SK-N-SH treated with all-trans-retinoic acid at 6 μM for 48 hours (cell line): ENCODE measurements around the gene EPN3.

Experiments
- ATAC-seq: fragments of 200-7000 bp; cut with Tn5 transposase; 3 replicates; pipeline ENCODE4 v1.9.1; 2020; ENCODE audit warnings: mild to moderate bottlenecking, moderate library complexity
- ARNTL ChIP-seq: fragments of 450-650 bp; formaldehyde crosslinking; IDR thresholded peaks from 2 replicates; pipeline ENCODE4 v1.5.0; 2020; ENCODE audit warnings: low read depth, mild to moderate bottlenecking, moderate library complexity, borderline replicate concordance
- BACH2 ChIP-seq: fragments of 250-450 bp; sonication (Bioruptor Pico); IDR thresholded peaks from 2 replicates; pipeline ENCODE4 v1.9.0; 2021; ENCODE audit warnings: mild to moderate bottlenecking, borderline replicate concordance
- CSDC2 ChIP-seq: fragments of 250-450 bp; sonication (Bioruptor Pico); IDR thresholded peaks from 2 replicates; pipeline ENCODE4 v1.5.0; 2020; ENCODE audit warnings: mild to moderate bottlenecking, moderate library complexity
- CSRNP3 ChIP-seq: fragments of 250-450 bp; sonication (Bioruptor Pico); IDR thresholded peaks from 2 replicates; pipeline ENCODE4 v1.5.1; 2021; ENCODE audit warnings: mild to moderate bottlenecking, moderate library complexity
- GLIS3 ChIP-seq: fragments of 250-450 bp; sonication (Bioruptor Pico); IDR thresholded peaks from 2 replicates; pipeline ENCODE4 v1.5.0; 2020; ENCODE audit warnings: mild to moderate bottlenecking, moderate library complexity
- ISL1 ChIP-seq: fragments of 250-450 bp; sonication (Bioruptor Pico); IDR thresholded peaks from 2 replicates; pipeline ENCODE4 v2.1.2; 2022; ENCODE audit warnings: mild to moderate bottlenecking, moderate library complexity
- PPARA ChIP-seq: fragments of 250-450 bp; sonication (Bioruptor Pico); IDR thresholded peaks from 2 replicates; pipeline ENCODE4 v1.5.0; 2020; ENCODE audit warnings: mild to moderate bottlenecking, borderline replicate concordance
- RARB ChIP-seq: fragments of 250-450 bp; sonication (Bioruptor Pico); IDR thresholded peaks from 2 replicates; pipeline ENCODE4 v1.8.0; 2021; ENCODE audit warnings: mild to moderate bottlenecking, moderate library complexity
- SNAI2 ChIP-seq: fragments of 250-450 bp; sonication (Bioruptor Pico); IDR thresholded peaks from 2 replicates; pipeline ENCODE4 v1.5.0; 2020; ENCODE audit warnings: mild to moderate bottlenecking, moderate library complexity
- TOX ChIP-seq: fragments of 250-450 bp; sonication (Bioruptor Pico); IDR thresholded peaks from 2 replicates; pipeline ENCODE4 v1.8.0; 2021; ENCODE audit warnings: mild to moderate bottlenecking, moderate library complexity, borderline replicate concordance
- ZC3H10 ChIP-seq: fragments of 250-450 bp; sonication (Bioruptor Pico); IDR thresholded peaks from 2 replicates; pipeline ENCODE4 v1.5.1; 2021; ENCODE audit warnings: mild to moderate bottlenecking, moderate library complexity
- ZFP3 ChIP-seq: fragments of 250-450 bp; sonication (Bioruptor Pico); IDR thresholded peaks from 2 replicates; pipeline ENCODE4 v1.5.0; 2020; ENCODE audit warnings: mild to moderate bottlenecking, moderate library complexity
- ZFP30 ChIP-seq: fragments of 450-650 bp; formaldehyde crosslinking; IDR thresholded peaks from 2 replicates; pipeline ENCODE4 v1.5.0; 2022; ENCODE audit warnings: mild to moderate bottlenecking, moderate library complexity
- ZNF70 ChIP-seq: fragments of 450-650 bp; formaldehyde crosslinking; IDR thresholded peaks from 2 replicates; pipeline ENCODE4 v1.5.0; 2020; ENCODE audit warnings: mild to moderate bottlenecking, moderate library complexity
- TF ChIP-seq, protein P1 (sequence below): fragments of 250-450 bp; sonication (Bioruptor Pico); IDR thresholded peaks from 2 replicates; pipeline ENCODE4 v1.8.0; 2020; ENCODE audit warnings: mild to moderate bottlenecking, moderate library complexity, borderline replicate concordance
- TF ChIP-seq, protein P2 (sequence below): fragments of 250-450 bp; sonication (Bioruptor Pico); IDR thresholded peaks from 2 replicates; pipeline ENCODE4 v1.8.0; 2021; ENCODE audit warnings: low read depth, mild to moderate bottlenecking, moderate library complexity, borderline replicate concordance
- TF ChIP-seq, protein P3 (sequence below): fragments of 250-450 bp; sonication (Bioruptor Pico); IDR thresholded peaks from 2 replicates; pipeline ENCODE4 v1.5.1; 2020; ENCODE audit warnings: low read depth, mild to moderate bottlenecking, moderate library complexity
- TF ChIP-seq, protein P4 (sequence below): fragments of 250-450 bp; sonication (Bioruptor Pico); IDR thresholded peaks from 2 replicates; pipeline ENCODE4 v1.5.0; 2020; ENCODE audit warnings: mild to moderate bottlenecking, moderate library complexity

The EPN3 gene

DNA sequence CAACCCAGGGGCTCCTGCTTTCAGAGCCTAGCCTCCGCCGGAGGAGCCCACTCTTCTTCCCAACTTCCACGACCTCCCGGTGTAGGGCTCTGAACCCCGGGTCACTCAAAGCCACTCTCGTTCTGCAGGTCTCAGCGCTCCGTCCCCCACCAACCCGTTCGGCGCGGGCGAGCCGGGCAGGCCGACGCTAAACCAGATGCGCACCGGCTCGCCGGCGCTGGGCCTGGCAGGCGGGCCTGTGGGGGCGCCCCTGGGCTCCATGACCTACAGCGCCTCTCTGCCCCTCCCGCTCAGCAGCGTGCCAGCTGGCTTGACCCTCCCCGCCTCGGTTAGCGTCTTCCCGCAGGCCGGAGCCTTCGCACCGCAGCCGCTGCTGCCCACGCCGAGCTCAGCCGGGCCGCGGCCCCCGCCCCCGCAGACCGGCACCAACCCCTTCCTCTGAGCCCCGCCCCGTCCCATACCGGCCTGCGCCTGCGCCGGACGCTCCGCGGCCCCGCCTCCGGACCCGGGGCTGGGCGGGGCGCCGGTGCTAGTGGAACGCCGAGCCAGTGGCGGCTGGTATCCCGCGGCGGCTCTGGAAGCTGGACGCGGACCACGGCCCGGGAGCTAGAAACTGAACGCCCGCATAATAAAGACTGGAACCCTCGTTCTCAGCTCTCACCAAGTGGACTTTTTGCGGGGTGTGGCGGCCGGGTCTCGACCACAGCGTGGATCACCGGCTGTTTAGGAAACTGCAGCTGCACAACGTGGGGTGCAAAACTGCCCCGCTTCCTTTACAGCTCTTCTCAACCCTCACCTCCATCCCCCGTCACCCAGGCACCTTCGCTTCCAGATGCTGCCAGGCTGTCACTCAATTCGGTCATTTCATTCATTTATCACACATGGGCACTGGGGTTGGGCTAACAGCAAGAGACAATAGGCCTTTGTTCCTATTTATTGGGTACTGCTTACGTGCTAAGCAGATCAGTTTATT, 9.5 kb downstream of the EPN3 start:
- peak; percentile 87 for ATAC-seq
- TF ChIP-seq CSDC2 (CRISPR knock-in tag) = no peak
- TF ChIP-seq, protein P1, sequence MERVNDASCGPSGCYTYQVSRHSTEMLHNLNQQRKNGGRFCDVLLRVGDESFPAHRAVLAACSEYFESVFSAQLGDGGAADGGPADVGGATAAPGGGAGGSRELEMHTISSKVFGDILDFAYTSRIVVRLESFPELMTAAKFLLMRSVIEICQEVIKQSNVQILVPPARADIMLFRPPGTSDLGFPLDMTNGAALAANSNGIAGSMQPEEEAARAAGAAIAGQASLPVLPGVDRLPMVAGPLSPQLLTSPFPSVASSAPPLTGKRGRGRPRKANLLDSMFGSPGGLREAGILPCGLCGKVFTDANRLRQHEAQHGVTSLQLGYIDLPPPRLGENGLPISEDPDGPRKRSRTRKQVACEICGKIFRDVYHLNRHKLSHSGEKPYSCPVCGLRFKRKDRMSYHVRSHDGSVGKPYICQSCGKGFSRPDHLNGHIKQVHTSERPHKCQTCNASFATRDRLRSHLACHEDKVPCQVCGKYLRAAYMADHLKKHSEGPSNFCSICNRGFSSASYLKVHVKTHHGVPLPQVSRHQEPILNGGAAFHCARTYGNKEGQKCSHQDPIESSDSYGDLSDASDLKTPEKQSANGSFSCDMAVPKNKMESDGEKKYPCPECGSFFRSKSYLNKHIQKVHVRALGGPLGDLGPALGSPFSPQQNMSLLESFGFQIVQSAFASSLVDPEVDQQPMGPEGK (CRISPR knock-in tag) = peak; percentile 78; the same call in 1 of the 2 replicates

DNA sequence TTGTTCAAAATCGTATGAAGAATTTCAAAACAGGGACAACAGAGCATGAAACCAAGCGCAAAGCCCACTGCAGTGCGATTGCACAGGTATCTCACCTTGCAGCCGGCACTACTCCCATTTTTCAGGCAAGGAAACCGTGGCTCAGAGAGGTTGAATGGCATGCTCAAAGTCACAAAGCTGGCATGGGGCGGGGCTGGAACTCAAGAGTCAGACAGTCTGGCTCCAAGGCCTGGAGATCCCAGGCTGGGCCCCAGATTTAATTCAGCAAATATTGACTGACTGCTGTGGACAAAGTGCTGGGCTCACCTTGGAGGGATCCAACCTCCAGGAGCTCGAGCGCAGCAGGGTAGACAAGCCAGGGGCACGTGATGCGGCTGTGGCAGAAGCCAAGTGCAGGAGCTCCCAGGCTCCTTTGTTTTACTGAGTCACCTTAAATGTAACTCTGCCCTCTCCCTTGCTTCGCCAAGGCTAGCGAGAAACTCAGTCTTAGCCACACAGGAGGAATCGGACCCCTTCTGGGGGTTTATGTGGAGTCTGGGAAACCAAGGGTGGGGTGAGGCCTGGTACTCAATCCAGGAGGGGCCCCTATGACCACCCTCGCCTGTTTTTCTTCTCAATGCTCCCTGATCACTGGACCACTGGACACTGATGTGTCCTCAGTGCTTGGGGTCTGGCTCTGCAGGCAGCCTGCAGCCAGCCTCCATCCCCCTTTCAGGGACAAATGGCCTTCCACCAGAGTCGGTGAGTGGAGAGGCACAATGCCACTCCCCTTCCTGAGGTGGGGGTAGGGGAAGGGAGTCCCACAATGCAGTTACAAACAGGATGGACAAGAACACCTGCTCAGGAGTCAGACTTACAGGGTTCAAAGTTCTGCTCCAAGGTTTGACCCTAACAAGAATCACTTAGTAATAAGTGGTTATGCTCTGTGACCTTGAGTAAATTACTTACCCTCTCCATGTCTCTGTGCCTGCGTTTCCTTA, 10.6 kb downstream of the EPN3 start:
- ATAC-seq = no peak

DNA sequence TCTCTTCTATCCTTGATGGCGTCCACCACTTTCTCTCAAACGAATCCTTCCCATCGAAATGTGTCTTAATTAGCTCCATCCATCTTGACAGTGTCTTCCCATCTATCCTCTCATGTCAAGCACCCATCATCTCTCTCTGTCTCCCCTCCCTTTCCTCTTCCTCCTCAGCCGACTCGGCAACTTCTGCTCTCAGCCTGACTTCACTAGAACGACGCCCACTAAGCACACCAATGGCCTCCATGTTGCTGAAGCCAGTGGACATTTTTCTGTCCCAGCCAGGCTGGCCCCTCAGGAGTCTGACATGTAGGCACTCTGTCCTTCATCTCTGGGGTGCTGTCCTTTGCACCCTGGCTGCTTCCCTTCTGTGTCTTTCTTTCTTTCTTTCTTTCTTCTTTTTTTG, 12.0 kb downstream of the EPN3 start:
- TF ChIP-seq, protein P2, sequence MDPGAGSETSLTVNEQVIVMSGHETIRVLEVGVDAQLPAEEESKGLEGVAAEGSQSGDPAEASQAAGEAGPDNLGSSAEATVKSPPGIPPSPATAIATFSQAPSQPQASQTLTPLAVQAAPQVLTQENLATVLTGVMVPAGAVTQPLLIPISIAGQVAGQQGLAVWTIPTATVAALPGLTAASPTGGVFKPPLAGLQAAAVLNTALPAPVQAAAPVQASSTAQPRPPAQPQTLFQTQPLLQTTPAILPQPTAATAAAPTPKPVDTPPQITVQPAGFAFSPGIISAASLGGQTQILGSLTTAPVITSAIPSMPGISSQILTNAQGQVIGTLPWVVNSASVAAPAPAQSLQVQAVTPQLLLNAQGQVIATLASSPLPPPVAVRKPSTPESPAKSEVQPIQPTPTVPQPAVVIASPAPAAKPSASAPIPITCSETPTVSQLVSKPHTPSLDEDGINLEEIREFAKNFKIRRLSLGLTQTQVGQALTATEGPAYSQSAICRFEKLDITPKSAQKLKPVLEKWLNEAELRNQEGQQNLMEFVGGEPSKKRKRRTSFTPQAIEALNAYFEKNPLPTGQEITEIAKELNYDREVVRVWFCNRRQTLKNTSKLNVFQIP = no peak
- TF ChIP-seq, protein P1 (CRISPR knock-in tag) = no peak
- TF ChIP-seq SNAI2 (CRISPR knock-in tag) (no peak), PPARA (CRISPR knock-in tag) (no peak), GLIS3 (CRISPR knock-in tag) (no peak), BACH2 (no peak), ZFP3 (CRISPR knock-in tag) (no peak), CSRNP3 (CRISPR knock-in tag) (no peak), CSDC2 (CRISPR knock-in tag) (no peak), TOX (CRISPR knock-in tag) (no peak), ZNF70 (no peak), RARB (no peak)
- TF ChIP-seq, protein P3, sequence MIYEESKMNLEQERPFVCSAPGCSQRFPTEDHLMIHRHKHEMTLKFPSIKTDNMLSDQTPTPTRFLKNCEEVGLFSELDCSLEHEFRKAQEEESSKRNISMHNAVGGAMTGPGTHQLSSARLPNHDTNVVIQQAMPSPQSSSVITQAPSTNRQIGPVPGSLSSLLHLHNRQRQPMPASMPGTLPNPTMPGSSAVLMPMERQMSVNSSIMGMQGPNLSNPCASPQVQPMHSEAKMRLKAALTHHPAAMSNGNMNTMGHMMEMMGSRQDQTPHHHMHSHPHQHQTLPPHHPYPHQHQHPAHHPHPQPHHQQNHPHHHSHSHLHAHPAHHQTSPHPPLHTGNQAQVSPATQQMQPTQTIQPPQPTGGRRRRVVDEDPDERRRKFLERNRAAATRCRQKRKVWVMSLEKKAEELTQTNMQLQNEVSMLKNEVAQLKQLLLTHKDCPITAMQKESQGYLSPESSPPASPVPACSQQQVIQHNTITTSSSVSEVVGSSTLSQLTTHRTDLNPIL (CRISPR knock-in tag) = no peak
- ATAC-seq = no peak

More for the DNA sequence above, 10.6 kb downstream of the EPN3 start:
- TF ChIP-seq CSDC2 (CRISPR knock-in tag) (no peak), ZC3H10 (CRISPR knock-in tag) (no peak), PPARA (CRISPR knock-in tag) (no peak), BACH2 (no peak)
- TF ChIP-seq, all 23 proteins: peak for 0

DNA sequence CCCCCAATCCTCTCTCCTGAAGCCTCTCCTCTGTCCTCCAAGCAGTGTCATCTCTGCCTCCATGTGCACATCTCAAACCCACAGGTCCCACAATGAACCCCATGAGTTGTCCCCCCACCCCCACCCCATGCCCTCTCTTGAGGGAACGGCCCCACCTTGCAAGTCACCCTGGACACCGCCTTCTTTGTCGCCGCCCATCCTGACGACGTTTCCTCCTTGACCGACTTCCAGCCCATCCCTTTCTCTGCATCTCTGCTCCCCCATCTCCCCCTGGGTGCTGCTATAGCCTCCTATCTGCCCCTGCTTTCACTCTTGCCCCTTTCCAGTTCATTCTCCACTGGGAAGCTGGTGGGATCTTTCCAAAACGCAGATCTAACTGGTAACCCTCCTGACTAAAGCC, 12.8 kb downstream of the EPN3 start:
- ATAC-seq = no peak
- TF ChIP-seq ISL1 (no peak), TOX (CRISPR knock-in tag) (no peak), BACH2 (no peak), ZFP30 (CRISPR knock-in tag) (no peak), CSDC2 (CRISPR knock-in tag) (no peak), ZC3H10 (CRISPR knock-in tag) (no peak), ARNTL (no peak)
- TF ChIP-seq, protein P4, sequence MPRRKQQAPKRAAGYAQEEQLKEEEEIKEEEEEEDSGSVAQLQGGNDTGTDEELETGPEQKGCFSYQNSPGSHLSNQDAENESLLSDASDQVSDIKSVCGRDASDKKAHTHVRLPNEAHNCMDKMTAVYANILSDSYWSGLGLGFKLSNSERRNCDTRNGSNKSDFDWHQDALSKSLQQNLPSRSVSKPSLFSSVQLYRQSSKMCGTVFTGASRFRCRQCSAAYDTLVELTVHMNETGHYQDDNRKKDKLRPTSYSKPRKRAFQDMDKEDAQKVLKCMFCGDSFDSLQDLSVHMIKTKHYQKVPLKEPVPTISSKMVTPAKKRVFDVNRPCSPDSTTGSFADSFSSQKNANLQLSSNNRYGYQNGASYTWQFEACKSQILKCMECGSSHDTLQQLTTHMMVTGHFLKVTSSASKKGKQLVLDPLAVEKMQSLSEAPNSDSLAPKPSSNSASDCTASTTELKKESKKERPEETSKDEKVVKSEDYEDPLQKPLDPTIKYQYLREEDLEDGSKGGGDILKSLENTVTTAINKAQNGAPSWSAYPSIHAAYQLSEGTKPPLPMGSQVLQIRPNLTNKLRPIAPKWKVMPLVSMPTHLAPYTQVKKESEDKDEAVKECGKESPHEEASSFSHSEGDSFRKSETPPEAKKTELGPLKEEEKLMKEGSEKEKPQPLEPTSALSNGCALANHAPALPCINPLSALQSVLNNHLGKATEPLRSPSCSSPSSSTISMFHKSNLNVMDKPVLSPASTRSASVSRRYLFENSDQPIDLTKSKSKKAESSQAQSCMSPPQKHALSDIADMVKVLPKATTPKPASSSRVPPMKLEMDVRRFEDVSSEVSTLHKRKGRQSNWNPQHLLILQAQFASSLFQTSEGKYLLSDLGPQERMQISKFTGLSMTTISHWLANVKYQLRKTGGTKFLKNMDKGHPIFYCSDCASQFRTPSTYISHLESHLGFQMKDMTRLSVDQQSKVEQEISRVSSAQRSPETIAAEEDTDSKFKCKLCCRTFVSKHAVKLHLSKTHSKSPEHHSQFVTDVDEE (CRISPR knock-in tag) = no peak
